GM12891 (cell line): Measurements from ENCODE around the gene LILRA6.

Experiments
- PAX5 ChIP-seq: IDR thresholded peaks from 2 replicates; pipeline ENCODE4 v1.6.1; 2011; ENCODE audit warnings: low read length, moderate library complexity, mild to moderate bottlenecking; ENCODE audit not compliant: insufficient read depth, severe bottlenecking
- POLR2A ChIP-seq: IDR thresholded peaks from 2 replicates; pipeline ENCODE4 v1.6.1; 2011; ENCODE audit warnings: low read depth, low read length, control low read depth
- POLR2AphosphoS5 ChIP-seq: IDR thresholded peaks from 2 replicates; pipeline ENCODE4 v1.6.1; 2011; ENCODE audit warnings: low read depth, low read length, control low read depth
- POU2F2 ChIP-seq: IDR thresholded peaks from 2 replicates; pipeline ENCODE4 v1.6.1; 2011; ENCODE audit warnings: low read depth, mild to moderate bottlenecking, control low read depth, low read length, moderate library complexity
- SPI1 ChIP-seq: IDR thresholded peaks from 2 replicates; pipeline ENCODE4 v1.6.1; 2011; ENCODE audit warnings: low read depth, low read length, control low read depth
- TAF1 ChIP-seq: IDR thresholded peaks from 2 replicates; pipeline ENCODE4 v1.6.1; 2011; ENCODE audit warnings: low read depth, low read length, control low read depth

GRCh38 chr19:54206831-54207177, 35.8 kb downstream of the LILRA6 start:
- TF ChIP-seq POLR2A, result no peak; the same call in 1 of the 2 replicates
- peak; percentile 31; the same call in 1 of the 2 replicates for TF ChIP-seq POLR2AphosphoS5
- TF ChIP-seq POU2F2, result no peak
- no peak for TF ChIP-seq TAF1
- no peak for TF ChIP-seq SPI1
- no peak for TF ChIP-seq PAX5
